ENCODE results near the gene AHNAK.
"Not testable (repeated sequence)": the region's sequence is repeated elsewhere in the genome, so short reads cannot be mapped to it uniquely, and the experiment has no call there.

AHNAK gene

GRCh38 chr11:62570903-62571302 is 24.3 kb upstream of the AHNAK start:
- H3K18ac ChIP-seq (ENCODE audit: low read length); H3K27ac ChIP-seq (ENCODE audit: low read depth, low read length); H3K27me3 ChIP-seq (ENCODE audit: insufficient read depth, low read length, poor library complexity); H2AK5ac ChIP-seq (ENCODE audit: low read length); H2BK120ac ChIP-seq (ENCODE audit: low read depth, low read length); H4K5ac ChIP-seq (ENCODE audit: low read length); H4K8ac ChIP-seq (ENCODE audit: low read depth, low read length); H3K4ac ChIP-seq (ENCODE audit: low read depth, low read length); H3K4me2 ChIP-seq (ENCODE audit: low read length); H3K23ac ChIP-seq (ENCODE audit: low read length); H3K4me3 ChIP-seq (ENCODE audit: low read length); H2BK5ac ChIP-seq (ENCODE audit: low read length); DNase-seq; H2BK15ac ChIP-seq (replicated peaks; ENCODE audit: low read depth); H3K4me1 ChIP-seq (ENCODE audit: control insufficient read depth, low read depth, low read length): not testable (repeated sequence)
- Histone ChIP-seq H3K36me3 (ENCODE audit: control insufficient read depth, insufficient read depth, low read length) (peaks cover 26% of the 10 kb centered on the region), H3K79me1 (ENCODE audit: low read length) (peaks cover 12% of the 10 kb centered on the region), H3K79me2 (ENCODE audit: control insufficient read depth, insufficient read depth, low read length) (peaks cover 53% of the 10 kb centered on the region), H3K9ac (ENCODE audit: low read length) (peak overlapping the region; percentile 93), H3K56ac (ENCODE audit: low read length) (peak overlapping the region; percentile 60)
- no CpG with 5 or more reads among the region's 5 CpGs for WGBS (ENCODE audit: extremely low coverage, insufficient coverage, low lambda C conversion rate)

GRCh38 chr11:62569611-62570010 is 23.0 kb upstream of the AHNAK start:
- Histone ChIP-seq H3K4me1 (ENCODE audit: control insufficient read depth, low read depth, low read length) (peaks cover 3% of the 10 kb centered on the region), H3K27ac (ENCODE audit: low read depth, low read length) (no peak overlapping the region), H3K4me3 (ENCODE audit: low read length) (no peak overlapping the region), H4K5ac (ENCODE audit: low read length) (no peak overlapping the region), H3K23ac (ENCODE audit: low read length) (no peak overlapping the region), H3K4me2 (ENCODE audit: low read length) (no peak overlapping the region), H3K27me3 (ENCODE audit: insufficient read depth, low read length, poor library complexity) (no peaks in the 10 kb centered on the region), H3K56ac (ENCODE audit: low read length) (no peak overlapping the region), H3K79me2 (ENCODE audit: control insufficient read depth, insufficient read depth, low read length) (peaks cover 58% of the 10 kb centered on the region), H3K18ac (ENCODE audit: low read length) (no peak overlapping the region), H3K9ac (ENCODE audit: low read length) (no peak overlapping the region), H3K79me1 (ENCODE audit: low read length) (peaks cover 12% of the 10 kb centered on the region), H2BK120ac (ENCODE audit: low read depth, low read length) (no peak overlapping the region), H4K8ac (ENCODE audit: low read depth, low read length) (no peak overlapping the region), H3K36me3 (ENCODE audit: control insufficient read depth, insufficient read depth, low read length) (peaks cover 31% of the 10 kb centered on the region), H2BK5ac (ENCODE audit: low read length) (no peak overlapping the region), H3K4ac (ENCODE audit: low read depth, low read length) (no peak overlapping the region), H2AK5ac (ENCODE audit: low read length) (no peak overlapping the region), H2BK15ac (replicated peaks; ENCODE audit: low read depth) (no peak overlapping the region)
- DNase-seq = no peak
- no CpG with 5 or more reads among the region's 1 CpG for WGBS (ENCODE audit: extremely low coverage, insufficient coverage, low lambda C conversion rate)

GRCh38 chr11:62567018-62567633 is 20.5 kb upstream of the AHNAK start:
- Histone ChIP-seq H4K5ac (ENCODE audit: low read length) (no peak overlapping the region), H2BK120ac (ENCODE audit: low read depth, low read length) (no peak overlapping the region), H3K18ac (ENCODE audit: low read length) (no peak overlapping the region), H3K4me3 (ENCODE audit: low read length) (no peak overlapping the region), H2BK15ac (replicated peaks; ENCODE audit: low read depth) (no peak overlapping the region), H3K36me3 (ENCODE audit: control insufficient read depth, insufficient read depth, low read length) (peaks cover 32% of the 10 kb centered on the region), H2BK5ac (ENCODE audit: low read length) (no peak overlapping the region), H3K56ac (ENCODE audit: low read length) (no peak overlapping the region), H4K8ac (ENCODE audit: low read depth, low read length) (no peak overlapping the region), H2AK5ac (ENCODE audit: low read length) (no peak overlapping the region), H3K4me1 (ENCODE audit: control insufficient read depth, low read depth, low read length) (peaks cover 3% of the 10 kb centered on the region), H3K9ac (ENCODE audit: low read length) (no peak overlapping the region), H3K4ac (ENCODE audit: low read depth, low read length) (no peak overlapping the region), H3K23ac (ENCODE audit: low read length) (no peak overlapping the region), H3K27me3 (ENCODE audit: insufficient read depth, low read length, poor library complexity) (no peaks in the 10 kb centered on the region), H3K79me2 (ENCODE audit: control insufficient read depth, insufficient read depth, low read length) (peaks cover 46% of the 10 kb centered on the region), H3K79me1 (ENCODE audit: low read length) (peaks cover 14% of the 10 kb centered on the region), H3K27ac (ENCODE audit: low read depth, low read length) (no peak overlapping the region), H3K4me2 (ENCODE audit: low read length) (no peak overlapping the region)
- no CpG with 5 or more reads among the region's 8 CpGs for WGBS (ENCODE audit: extremely low coverage, insufficient coverage, low lambda C conversion rate)
- no peak for DNase-seq

GRCh38 chr11:62566247-62566646 is 19.6 kb upstream of the AHNAK start:
- Histone ChIP-seq H3K36me3 (ENCODE audit: control insufficient read depth, insufficient read depth, low read length) (peaks cover 28% of the 10 kb centered on the region), H3K18ac (ENCODE audit: low read length) (no peak overlapping the region), H3K4me3 (ENCODE audit: low read length) (no peak overlapping the region), H4K8ac (ENCODE audit: low read depth, low read length) (peak overlapping the region; percentile 56), H2BK120ac (ENCODE audit: low read depth, low read length) (no peak overlapping the region), H3K4ac (ENCODE audit: low read depth, low read length) (no peak overlapping the region), H3K23ac (ENCODE audit: low read length) (no peak overlapping the region), H3K4me1 (ENCODE audit: control insufficient read depth, low read depth, low read length) (no peaks in the 10 kb centered on the region), H3K79me2 (ENCODE audit: control insufficient read depth, insufficient read depth, low read length) (peaks cover 37% of the 10 kb centered on the region), H3K79me1 (ENCODE audit: low read length) (peaks cover 9% of the 10 kb centered on the region), H3K4me2 (ENCODE audit: low read length) (no peak overlapping the region), H3K56ac (ENCODE audit: low read length) (no peak overlapping the region), H2BK5ac (ENCODE audit: low read length) (no peak overlapping the region), H3K9ac (ENCODE audit: low read length) (no peak overlapping the region), H3K27ac (ENCODE audit: low read depth, low read length) (no peak overlapping the region), H4K5ac (ENCODE audit: low read length) (no peak overlapping the region), H2AK5ac (ENCODE audit: low read length) (no peak overlapping the region), H3K27me3 (ENCODE audit: insufficient read depth, low read length, poor library complexity) (no peaks in the 10 kb centered on the region), H2BK15ac (replicated peaks; ENCODE audit: low read depth) (no peak overlapping the region)
- no peak for DNase-seq
- WGBS (ENCODE audit: extremely low coverage, insufficient coverage, low lambda C conversion rate) = no CpG with 5 or more reads among the region's 8 CpGs

- Histone ChIP-seq H3K79me1 (ENCODE audit: low read length) (peaks cover 6% of the 10 kb centered on the region), H3K23ac (ENCODE audit: low read length) (no peak overlapping the region), H3K27ac (ENCODE audit: low read depth, low read length) (no peak overlapping the region), H3K4me1 (ENCODE audit: control insufficient read depth, low read depth, low read length) (peaks cover 2% of the 10 kb centered on the region), H3K4me3 (ENCODE audit: low read length) (no peak overlapping the region), H2BK120ac (ENCODE audit: low read depth, low read length) (no peak overlapping the region), H4K8ac (ENCODE audit: low read depth, low read length) (no peak overlapping the region), H2BK15ac (replicated peaks; ENCODE audit: low read depth) (no peak overlapping the region), H3K18ac (ENCODE audit: low read length) (no peak overlapping the region), H2AK5ac (ENCODE audit: low read length) (no peak overlapping the region), H2BK5ac (ENCODE audit: low read length) (no peak overlapping the region), H4K5ac (ENCODE audit: low read length) (no peak overlapping the region), H3K56ac (ENCODE audit: low read length) (no peak overlapping the region), H3K9ac (ENCODE audit: low read length) (no peak overlapping the region), H3K4ac (ENCODE audit: low read depth, low read length) (no peak overlapping the region), H3K27me3 (ENCODE audit: insufficient read depth, low read length, poor library complexity) (no peaks in the 10 kb centered on the region), H3K36me3 (ENCODE audit: control insufficient read depth, insufficient read depth, low read length) (peaks cover 22% of the 10 kb centered on the region), H3K4me2 (ENCODE audit: low read length) (no peak overlapping the region), H3K79me2 (ENCODE audit: control insufficient read depth, insufficient read depth, low read length) (peaks cover 30% of the 10 kb centered on the region)
- WGBS (ENCODE audit: extremely low coverage, insufficient coverage, low lambda C conversion rate) = no CpG with 5 or more reads among the region's 5 CpGs
- no peak for DNase-seq
These were observed 18.6 kb upstream of the AHNAK start for GRCh38 chr11:62565100-62565802.
